GM18519 (cell line): ENCODE results near the gene AP1S1.
"Not testable (repeated sequence)": the region's sequence is repeated elsewhere in the genome, so short reads cannot be mapped to it uniquely, and the experiment has no call there.

Experiments used
- ATAC-seq: cut with Tn5 transposase; IDR thresholded peaks from one replicate; pipeline ENCODE4 v1.9.1; 2021; ENCODE audit warnings: mild to moderate bottlenecking, moderate library complexity; ENCODE audit not compliant: unreplicated experiment, low FRiP score

AP1S1 gene

GRCh38 chr7:101124376-101125056 is 29.8 kb upstream of the AP1S1 start:
- ATAC-seq, result no peak

DNA sequence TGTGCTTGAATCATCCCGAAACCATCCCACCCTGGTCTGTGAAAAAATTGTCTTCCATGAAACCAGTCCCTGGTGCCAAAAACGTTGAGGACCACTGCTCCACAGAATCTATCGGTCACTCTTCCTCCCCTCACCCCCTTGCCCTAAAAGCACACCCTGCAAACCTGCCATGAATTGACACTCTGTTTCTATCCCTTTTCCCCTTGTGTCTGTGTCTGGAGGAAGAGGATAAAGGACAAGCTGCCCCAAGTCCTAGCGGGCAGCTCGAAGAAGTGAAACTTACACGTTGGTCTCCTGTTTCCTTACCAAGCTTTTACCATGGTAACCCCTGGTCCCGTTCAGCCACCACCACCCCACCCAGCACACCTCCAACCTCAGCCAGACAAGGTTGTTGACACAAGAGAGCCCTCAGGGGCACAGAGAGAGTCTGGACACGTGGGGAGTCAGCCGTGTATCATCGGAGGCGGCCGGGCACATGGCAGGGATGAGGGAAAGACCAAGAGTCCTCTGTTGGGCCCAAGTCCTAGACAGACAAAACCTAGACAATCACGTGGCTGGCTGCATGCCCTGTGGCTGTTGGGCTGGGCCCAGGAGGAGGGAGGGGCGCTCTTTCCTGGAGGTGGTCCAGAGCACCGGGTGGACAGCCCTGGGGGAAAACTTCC is 28.2 kb upstream of the AP1S1 start:
- no peak for ATAC-seq

DNA sequence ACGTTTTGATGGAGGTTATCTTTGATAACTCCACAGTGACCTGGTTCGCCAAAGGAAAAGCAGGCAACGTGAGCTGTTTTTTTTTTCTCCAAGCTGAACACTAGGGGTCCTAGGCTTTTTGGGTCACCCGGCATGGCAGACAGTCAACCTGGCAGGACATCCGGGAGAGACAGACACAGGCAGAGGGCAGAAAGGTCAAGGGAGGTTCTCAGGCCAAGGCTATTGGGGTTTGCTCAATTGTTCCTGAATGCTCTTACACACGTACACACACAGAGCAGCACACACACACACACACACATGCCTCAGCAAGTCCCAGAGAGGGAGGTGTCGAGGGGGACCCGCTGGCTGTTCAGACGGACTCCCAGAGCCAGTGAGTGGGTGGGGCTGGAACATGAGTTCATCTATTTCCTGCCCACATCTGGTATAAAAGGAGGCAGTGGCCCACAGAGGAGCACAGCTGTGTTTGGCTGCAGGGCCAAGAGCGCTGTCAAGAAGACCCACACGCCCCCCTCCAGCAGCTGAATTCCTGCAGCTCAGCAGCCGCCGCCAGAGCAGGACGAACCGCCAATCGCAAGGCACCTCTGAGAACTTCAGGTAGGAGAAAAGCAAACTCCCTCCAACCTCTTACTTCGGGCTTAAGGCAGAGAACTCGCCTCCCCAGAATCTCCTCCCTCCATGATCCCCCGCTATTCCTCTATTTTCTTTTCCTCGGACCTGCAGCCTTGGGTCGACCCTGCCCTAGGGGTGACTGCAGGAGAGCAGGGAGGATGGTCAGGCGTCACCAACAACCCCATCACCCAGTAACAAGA is 27.4 kb upstream of the AP1S1 start, which contains the start of gene SERPINE1:
SERPINE1 (plus strand) TSS at position 454 of the 809 bp plus-strand sequence. CDS start 1,290 bp downstream, outside the sequence.
- no peak for ATAC-seq

GRCh38 chr7:101127460-101128039 is 26.7 kb upstream of the AP1S1 start:
- ATAC-seq, result no peak

DNA sequence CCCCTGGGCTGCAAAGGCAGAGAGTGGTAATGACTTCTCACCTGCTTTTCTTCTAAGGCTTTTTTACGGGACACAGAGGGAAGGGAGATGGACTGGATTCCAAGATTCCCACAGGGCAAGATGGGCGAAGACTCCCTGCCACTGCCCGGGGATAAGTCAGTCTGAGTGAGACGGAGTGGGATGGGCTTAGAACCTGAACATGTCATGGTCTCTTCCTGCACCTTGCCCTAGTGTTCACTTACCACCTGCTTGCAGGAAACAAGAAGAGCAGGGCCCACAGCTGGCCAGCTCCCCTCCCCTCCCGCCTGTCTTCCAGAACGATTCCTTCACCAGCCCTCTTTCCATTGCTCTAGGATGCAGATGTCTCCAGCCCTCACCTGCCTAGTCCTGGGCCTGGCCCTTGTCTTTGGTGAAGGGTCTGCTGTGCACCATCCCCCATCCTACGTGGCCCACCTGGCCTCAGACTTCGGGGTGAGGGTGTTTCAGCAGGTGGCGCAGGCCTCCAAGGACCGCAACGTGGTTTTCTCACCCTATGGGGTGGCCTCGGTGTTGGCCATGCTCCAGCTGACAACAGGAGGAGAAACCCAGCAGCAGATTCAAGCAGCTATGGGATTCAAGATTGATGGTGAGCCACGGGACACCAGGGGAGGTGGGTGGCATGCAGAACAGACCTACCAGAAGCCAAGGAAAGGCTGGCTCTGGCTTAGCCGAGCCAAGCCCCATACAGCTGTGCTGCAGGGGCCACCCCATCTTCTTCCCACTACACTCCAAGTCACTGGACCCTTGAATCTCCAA is 26.0 kb upstream of the AP1S1 start:
- no peak for ATAC-seq

- ATAC-seq, result no peak
These were observed 24.6 kb upstream of the AP1S1 start for GRCh38 chr7:101129603-101130117.

DNA sequence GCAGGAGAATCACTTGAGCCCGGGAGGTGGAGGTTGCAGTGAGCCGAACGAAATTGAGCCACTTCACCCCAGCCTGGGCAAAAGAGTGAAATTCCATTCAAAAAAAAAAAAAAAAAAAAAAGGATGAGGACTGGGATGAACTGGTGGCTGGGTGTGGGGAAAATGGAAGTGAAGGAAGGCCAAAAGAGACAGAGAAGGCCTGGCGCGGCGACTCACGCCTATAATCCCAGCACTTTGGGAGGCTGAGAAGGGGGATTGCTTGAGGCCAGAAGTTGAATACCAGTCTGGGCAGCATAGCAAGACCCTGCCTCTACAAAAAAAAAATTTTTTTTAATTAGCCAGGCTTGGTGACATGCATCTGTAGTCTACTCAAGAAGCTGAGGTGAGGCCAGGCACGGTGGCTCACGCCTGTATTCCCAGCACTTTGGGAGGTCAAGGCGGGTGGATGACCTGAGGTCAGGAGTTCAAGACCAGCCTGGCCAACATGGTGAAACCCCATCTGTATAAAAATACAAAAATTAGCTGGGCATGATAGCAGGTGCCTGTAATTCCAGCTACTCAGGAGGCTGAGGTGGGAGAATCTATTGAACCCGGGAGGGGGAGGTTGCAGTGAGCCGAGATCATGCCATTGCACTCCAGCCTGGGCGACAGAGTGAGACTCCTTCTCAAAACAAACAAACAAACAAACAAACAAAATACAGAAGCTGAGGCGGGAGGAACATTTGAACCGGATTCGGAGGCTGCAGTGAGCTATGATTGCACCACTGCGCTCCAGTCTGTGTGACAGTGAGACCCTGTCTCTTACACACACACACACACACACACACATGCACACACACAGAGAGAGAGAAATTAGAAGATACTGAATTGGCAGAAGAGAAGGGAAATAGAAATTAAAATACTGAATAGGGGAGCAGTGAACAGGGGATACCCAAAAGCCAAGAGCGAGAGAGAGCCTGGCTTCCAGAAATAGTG is 21.4 kb upstream of the AP1S1 start:
- ATAC-seq, result not testable (repeated sequence)

DNA sequence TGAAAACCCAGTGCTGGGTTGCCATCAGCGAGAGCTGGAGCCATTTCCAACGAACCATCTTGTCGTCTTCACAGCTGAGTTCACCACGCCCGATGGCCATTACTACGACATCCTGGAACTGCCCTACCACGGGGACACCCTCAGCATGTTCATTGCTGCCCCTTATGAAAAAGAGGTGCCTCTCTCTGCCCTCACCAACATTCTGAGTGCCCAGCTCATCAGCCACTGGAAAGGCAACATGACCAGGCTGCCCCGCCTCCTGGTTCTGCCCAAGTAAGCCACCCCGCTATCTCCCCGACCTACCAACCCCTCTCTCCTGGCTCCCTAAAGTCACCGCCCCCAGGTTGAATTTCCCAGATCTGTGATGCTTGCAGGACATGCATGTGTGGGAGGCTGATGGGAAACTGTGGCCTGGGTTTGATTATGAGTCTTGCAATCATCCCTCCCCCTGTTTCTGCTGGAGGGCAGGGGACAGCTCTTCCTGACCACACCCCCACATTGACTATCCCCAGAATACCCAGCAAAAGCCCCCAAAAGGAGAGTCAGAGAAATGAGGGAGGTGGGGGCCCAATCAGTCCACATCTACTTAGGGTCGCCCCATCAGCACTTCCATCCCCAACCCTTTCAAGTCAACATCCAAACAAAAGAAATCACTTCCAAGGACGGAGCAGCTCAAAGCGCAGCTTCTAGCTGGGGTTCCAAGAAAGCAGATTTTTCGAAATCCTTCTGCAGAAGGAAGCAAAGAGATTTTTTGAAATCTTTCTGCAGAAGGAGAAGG is 20.5 kb upstream of the AP1S1 start:
- no peak for ATAC-seq

GRCh38 chr7:101134399-101134980 is 19.8 kb upstream of the AP1S1 start:
- ATAC-seq, result no peak

- ATAC-seq, result no peak
These were observed 16.5 kb upstream of the AP1S1 start for GRCh38 chr7:101137651-101138212.

- ATAC-seq, result peak; percentile 68
These were observed 15.9 kb upstream of the AP1S1 start for GRCh38 chr7:101138213-101138870.

GRCh38 chr7:101140339-101140699 is 14.0 kb upstream of the AP1S1 start:
- no peak for ATAC-seq

GRCh38 chr7:101140746-101141382 is 13.4 kb upstream of the AP1S1 start:
- no peak for ATAC-seq

DNA sequence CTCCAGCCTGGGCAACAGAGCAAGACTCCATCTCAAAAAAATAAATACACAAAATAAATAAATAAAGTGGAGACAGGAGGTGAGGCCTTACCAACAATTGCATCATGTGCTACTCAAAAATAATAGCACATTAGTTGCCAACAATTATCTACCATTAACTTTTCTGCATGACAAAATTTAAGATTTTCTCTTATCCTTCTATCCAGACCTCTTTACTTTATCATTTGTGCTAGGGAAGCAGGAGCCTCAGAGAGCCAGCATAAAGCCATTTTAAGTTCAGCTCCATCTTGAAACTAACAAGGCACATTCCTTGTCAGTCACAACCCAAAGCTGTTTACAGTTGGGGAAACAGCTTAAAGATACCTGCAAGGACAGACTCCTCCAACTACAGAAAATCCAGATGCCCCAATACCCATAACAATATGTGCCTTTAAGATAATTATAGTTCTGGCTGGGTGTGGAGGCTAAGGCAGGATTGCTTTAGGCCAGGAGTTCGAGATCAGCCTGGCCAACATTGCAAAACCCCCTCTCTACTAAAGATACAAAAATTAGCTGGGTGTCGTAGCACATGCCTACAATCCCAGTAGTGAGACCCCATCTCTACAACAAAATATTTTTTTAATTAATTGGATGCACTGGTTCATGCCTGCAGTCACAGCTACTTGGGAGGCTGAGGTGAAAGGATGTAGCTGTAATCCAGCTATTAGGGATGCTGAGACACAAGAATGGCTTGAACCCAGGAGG is 2.2 kb upstream of the AP1S1 start:
- ATAC-seq, result no peak

GRCh38 chr7:101154693-101155102 is 422 bp downstream of the AP1S1 start:
- ATAC-seq, result no peak

GRCh38 chr7:101155303-101155702 is 1.0 kb downstream of the AP1S1 start:
- no peak for ATAC-seq
